GM12892 (cell line): ENCODE results near the gene NOSIP.

Source experiments
- POLR2A ChIP-seq: IDR thresholded peaks from 2 replicates; pipeline ENCODE4 v1.6.1; 2011; ENCODE audit warnings: low read depth, low read length, control low read depth
- POLR2AphosphoS5 ChIP-seq: IDR thresholded peaks from 2 replicates; pipeline ENCODE4 v1.6.1; 2011; ENCODE audit warnings: low read depth, low read length, control low read depth
- TAF1 ChIP-seq: IDR thresholded peaks from 2 replicates; pipeline ENCODE4 v1.6.1; 2011; ENCODE audit warnings: low read depth, mild to moderate bottlenecking, control low read depth, low read length, borderline replicate concordance

GRCh38 chr19:49616945-49617344 lies 36.6 kb upstream of the NOSIP start:
- TF ChIP-seq TAF1 (no peak), POLR2A (no peak), POLR2AphosphoS5 (no peak)
